DOHH2 (cell line): Measurements from ENCODE around the gene KLRK1.

Source experiments
- H3F3A ChIP-seq: fragments of 200-600 bp; sonication (generic), shearing (Covaris generic); 2 replicates; pipeline ENCODE4 v1.6.0; 2016; ENCODE audit warnings: antibody characterized with exemption, mild to moderate bottlenecking; ENCODE audit not compliant: control insufficient read depth, insufficient read depth
- H3K27ac ChIP-seq: fragments of 200-600 bp; sonication (generic); 2 replicates; pipeline ENCODE4 v1.5.1; 2014; ENCODE audit warnings: low read depth, mild to moderate bottlenecking, low read length, moderate library complexity
- H3K27me3 ChIP-seq: fragments of 200-600 bp; sonication (generic); 2 replicates; pipeline ENCODE4 v1.6.1; 2014; ENCODE audit warnings: mild to moderate bottlenecking, low read length, mixed read lengths; ENCODE audit not compliant: control insufficient read depth
- H3K36me3 ChIP-seq: fragments of 200-600 bp; sonication (generic); 2 replicates; pipeline ENCODE4 v1.6.1; 2014; ENCODE audit warnings: mild to moderate bottlenecking, low read length, moderate library complexity, mixed read lengths; ENCODE audit not compliant: control insufficient read depth
- H3K4me1 ChIP-seq: fragments of 200-600 bp; sonication (generic); 2 replicates; pipeline ENCODE4 v1.6.1; 2014; ENCODE audit warnings: mild to moderate bottlenecking, low read length, mixed read lengths; ENCODE audit not compliant: control insufficient read depth
- H3K4me2 ChIP-seq: fragments of 200-600 bp; sonication (generic); 2 replicates; pipeline ENCODE4 v1.6.0; 2014; ENCODE audit warnings: mild to moderate bottlenecking, low read length, moderate library complexity
- H3K4me3 ChIP-seq: fragments of 200-600 bp; sonication (generic); 2 replicates; pipeline ENCODE4 v1.5.1; 2014; ENCODE audit warnings: mild to moderate bottlenecking, low read length, mixed read lengths
- H3K79me2 ChIP-seq: fragments of 200-600 bp; sonication (generic); 2 replicates; pipeline ENCODE4 v1.6.1; 2014; ENCODE audit warnings: mild to moderate bottlenecking, low read length, mixed read lengths; ENCODE audit not compliant: control insufficient read depth
- H3K9me2 ChIP-seq: fragments of 200-600 bp; sonication (generic); replicated peaks from 2 replicates; pipeline ENCODE4 v1.6.1; 2014; ENCODE audit warnings: mild to moderate bottlenecking, low read length, mixed read lengths; ENCODE audit not compliant: control insufficient read depth
- H3K9me3 ChIP-seq: fragments of 200-600 bp; sonication (generic); 2 replicates; pipeline ENCODE4 v1.6.1; 2014; ENCODE audit warnings: antibody characterized with exemption, low read length, mixed read lengths; ENCODE audit not compliant: control insufficient read depth, insufficient read depth
- H4K20me1 ChIP-seq: fragments of 200-600 bp; sonication (generic); 2 replicates; pipeline ENCODE4 v1.6.0; 2014; ENCODE audit warnings: low read depth, mild to moderate bottlenecking, antibody characterized with exemption, low read length, moderate library complexity; ENCODE audit not compliant: control insufficient read depth, insufficient read depth
- EZH2phosphoT487 ChIP-seq: fragments of 200-600 bp; sonication (generic); IDR thresholded peaks from 2 replicates; pipeline ENCODE4 v1.6.1; 2017; ENCODE audit warnings: borderline replicate concordance, mild to moderate bottlenecking, antibody characterized with exemption, low read length, moderate library complexity, mixed read lengths
- TF ChIP-seq, protein P1 (sequence below): fragments of 200-600 bp; sonication (generic); IDR thresholded peaks from one replicate; pipeline ENCODE4 v1.5.1; 2014; ENCODE audit warnings: antibody characterized with exemption, mild to moderate bottlenecking, low read depth, low read length; ENCODE audit not compliant: poor library complexity, severe bottlenecking

KLRK1 gene

DNA sequence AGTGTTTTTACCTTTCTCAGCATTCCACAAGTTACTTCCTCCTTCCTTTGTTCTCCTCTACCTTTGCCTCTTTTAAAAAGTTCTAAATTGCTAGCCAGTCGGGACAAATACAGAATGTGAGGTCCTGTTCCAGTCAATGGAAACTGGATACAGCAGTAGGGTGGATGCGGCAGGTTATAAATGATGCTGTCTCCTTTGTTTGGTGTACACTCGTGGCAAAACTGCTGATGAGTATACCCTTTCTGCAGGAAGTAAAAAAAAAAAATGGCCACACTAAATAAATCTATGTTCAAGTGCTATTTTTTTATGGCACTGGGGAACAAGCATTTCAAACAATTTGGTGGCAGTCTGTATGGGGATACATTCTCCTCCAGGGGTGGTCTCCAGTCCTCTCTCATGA, 27.5 kb downstream of the KLRK1 start:
- H4K20me1 ChIP-seq, result no peaks in the 10 kb centered on the region
- no peaks in the 10 kb centered on the region for H3K9me2 ChIP-seq
- no peaks in the 10 kb centered on the region for H3F3A ChIP-seq
- no peak overlapping the region for H3K27ac ChIP-seq
- H3K79me2 ChIP-seq, result no peaks in the 10 kb centered on the region
- TF ChIP-seq, protein P1, sequence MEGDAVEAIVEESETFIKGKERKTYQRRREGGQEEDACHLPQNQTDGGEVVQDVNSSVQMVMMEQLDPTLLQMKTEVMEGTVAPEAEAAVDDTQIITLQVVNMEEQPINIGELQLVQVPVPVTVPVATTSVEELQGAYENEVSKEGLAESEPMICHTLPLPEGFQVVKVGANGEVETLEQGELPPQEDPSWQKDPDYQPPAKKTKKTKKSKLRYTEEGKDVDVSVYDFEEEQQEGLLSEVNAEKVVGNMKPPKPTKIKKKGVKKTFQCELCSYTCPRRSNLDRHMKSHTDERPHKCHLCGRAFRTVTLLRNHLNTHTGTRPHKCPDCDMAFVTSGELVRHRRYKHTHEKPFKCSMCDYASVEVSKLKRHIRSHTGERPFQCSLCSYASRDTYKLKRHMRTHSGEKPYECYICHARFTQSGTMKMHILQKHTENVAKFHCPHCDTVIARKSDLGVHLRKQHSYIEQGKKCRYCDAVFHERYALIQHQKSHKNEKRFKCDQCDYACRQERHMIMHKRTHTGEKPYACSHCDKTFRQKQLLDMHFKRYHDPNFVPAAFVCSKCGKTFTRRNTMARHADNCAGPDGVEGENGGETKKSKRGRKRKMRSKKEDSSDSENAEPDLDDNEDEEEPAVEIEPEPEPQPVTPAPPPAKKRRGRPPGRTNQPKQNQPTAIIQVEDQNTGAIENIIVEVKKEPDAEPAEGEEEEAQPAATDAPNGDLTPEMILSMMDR, result no peak
- TF ChIP-seq EZH2phosphoT487, result no peak
- H3K36me3 ChIP-seq, result no peaks in the 10 kb centered on the region
- no peak overlapping the region for H3K4me3 ChIP-seq
- no peak overlapping the region for H3K4me2 ChIP-seq
- H3K27me3 ChIP-seq, result no peaks in the 10 kb centered on the region
- H3K9me3 ChIP-seq, result peaks cover 3% of the 10 kb centered on the region; the same call in 1 of the 2 replicates
- H3K4me1 ChIP-seq, result peaks cover 18% of the 10 kb centered on the region

DNA sequence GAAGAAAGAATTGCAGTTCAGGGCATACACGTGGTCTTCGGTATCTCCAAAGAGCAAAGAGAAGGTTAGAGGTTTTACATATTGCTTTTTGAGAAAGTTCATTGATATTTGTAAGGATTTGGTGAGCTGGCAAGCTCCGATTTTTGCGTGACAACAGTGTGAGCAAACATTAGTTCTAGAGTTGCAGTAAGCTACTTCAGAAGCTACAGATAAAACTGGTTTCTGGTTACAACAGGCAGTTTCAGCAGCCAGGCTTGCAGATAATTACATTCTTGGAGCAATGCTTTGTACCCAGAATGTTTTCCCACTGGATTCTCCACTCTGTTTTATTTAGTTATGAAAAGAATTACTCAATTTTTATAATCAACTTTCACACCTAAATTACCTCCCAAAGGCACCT, 28.2 kb downstream of the KLRK1 start:
- no peak overlapping the region for H3K27ac ChIP-seq
- H3K36me3 ChIP-seq, result no peaks in the 10 kb centered on the region
- no peaks in the 10 kb centered on the region for H3K9me2 ChIP-seq
- no peaks in the 10 kb centered on the region for H4K20me1 ChIP-seq
- no peak overlapping the region for H3K4me2 ChIP-seq
- no peaks in the 10 kb centered on the region for H3F3A ChIP-seq
- peaks cover 18% of the 10 kb centered on the region for H3K4me1 ChIP-seq
- H3K79me2 ChIP-seq, result no peaks in the 10 kb centered on the region
- H3K27me3 ChIP-seq, result no peaks in the 10 kb centered on the region
- TF ChIP-seq, protein P1, result no peak
- TF ChIP-seq EZH2phosphoT487, result no peak
- H3K9me3 ChIP-seq, result no peaks in the 10 kb centered on the region
- no peak overlapping the region for H3K4me3 ChIP-seq

DNA sequence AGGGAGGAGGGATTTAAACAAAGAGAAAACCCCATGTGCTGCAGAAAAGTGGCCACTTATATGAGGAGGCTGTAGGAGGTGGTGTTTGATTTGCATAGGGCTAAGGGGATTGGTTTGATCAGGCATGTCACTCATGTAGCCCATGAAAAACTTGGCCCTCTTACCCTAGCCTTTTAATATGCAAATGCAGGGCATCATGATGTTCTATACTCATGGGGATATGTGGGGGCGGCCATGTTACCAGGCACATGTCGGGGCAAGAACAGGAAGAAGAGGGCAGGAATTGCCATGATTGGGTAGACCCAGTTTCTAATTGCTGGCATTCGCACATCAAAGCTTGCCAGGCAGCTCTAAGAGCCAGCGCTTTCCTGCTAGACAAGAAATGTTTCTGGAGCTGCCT, 28.8 kb downstream of the KLRK1 start:
- no peak for TF ChIP-seq EZH2phosphoT487
- TF ChIP-seq, protein P1, result no peak
- Histone ChIP-seq H3F3A (no peaks in the 10 kb centered on the region), H3K4me3 (no peak overlapping the region), H3K9me3 (no peaks in the 10 kb centered on the region), H3K27me3 (no peaks in the 10 kb centered on the region), H3K9me2 (no peaks in the 10 kb centered on the region), H4K20me1 (no peaks in the 10 kb centered on the region), H3K4me2 (no peak overlapping the region), H3K36me3 (no peaks in the 10 kb centered on the region), H3K4me1 (peaks cover 18% of the 10 kb centered on the region), H3K79me2 (no peaks in the 10 kb centered on the region), H3K27ac (no peak overlapping the region)

DNA sequence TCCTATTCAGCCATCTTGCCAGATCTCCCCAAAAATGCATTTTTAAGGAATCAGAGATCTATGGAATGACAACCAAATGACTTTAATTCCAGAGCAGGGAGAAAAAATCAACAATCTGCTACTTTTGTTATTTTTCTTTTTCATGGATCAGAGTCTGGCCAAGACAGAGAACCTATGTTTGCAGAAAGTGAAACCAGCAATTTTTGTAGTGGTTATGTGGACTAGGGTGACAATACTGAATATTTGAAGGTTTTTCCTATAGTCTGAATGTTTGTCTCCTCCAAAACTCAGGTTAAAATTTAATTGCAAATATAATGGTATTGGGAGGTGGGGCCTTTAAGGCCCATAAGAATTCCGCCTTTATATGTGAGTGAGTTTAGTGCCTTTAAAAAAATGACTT, 30.9 kb downstream of the KLRK1 start:
- peaks cover 1% of the 10 kb centered on the region for H3K4me1 ChIP-seq
- no peaks in the 10 kb centered on the region for H3F3A ChIP-seq
- no peaks in the 10 kb centered on the region for H4K20me1 ChIP-seq

More for the DNA sequence above, 30.9 kb downstream of the KLRK1 start:
- H3K4me3 ChIP-seq, result no peak overlapping the region
- no peaks in the 10 kb centered on the region for H3K9me3 ChIP-seq
- no peaks in the 10 kb centered on the region for H3K27me3 ChIP-seq
- H3K79me2 ChIP-seq, result no peaks in the 10 kb centered on the region
- H3K4me2 ChIP-seq, result no peak overlapping the region
- no peaks in the 10 kb centered on the region for H3K36me3 ChIP-seq
- H3K9me2 ChIP-seq, result no peaks in the 10 kb centered on the region
- H3K27ac ChIP-seq, result no peak overlapping the region
- TF ChIP-seq, protein P1, result no peak
